Activated CD4-positive, alpha-beta T cell treated with anti-CD3 and anti-CD28 coated beads for 1 hour (primary cell): ENCODE data around the gene RNF40.

Source experiments
- DNase-seq: peaks from one replicate; pipeline ENCODE4 v3.0.0-alpha.2; 2020

The RNF40 gene

GRCh38 chr16:30762991-30763725, 1.0 kb downstream of the RNF40 start:
- no peak for DNase-seq

DNA sequence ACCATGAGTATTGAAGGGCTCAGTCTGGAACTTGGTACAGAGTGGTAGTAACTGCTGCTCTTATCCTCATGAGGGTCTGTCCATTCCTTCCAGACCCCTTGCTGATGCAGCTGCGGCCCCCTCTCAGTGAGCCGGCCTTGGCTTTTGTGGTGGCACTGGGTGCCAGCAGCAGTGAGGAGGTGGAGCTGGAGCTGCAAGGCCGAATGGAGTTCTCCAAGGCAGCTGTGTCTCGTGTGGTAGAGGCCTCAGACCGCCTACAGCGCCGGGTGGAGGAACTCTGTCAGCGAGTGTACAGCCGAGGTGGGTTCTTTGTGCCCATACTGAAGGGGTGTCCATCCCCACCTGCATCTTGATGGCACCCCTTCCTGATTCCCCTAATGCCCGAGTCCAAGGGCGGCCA, 2.0 kb downstream of the RNF40 start:
- no peak for DNase-seq

DNA sequence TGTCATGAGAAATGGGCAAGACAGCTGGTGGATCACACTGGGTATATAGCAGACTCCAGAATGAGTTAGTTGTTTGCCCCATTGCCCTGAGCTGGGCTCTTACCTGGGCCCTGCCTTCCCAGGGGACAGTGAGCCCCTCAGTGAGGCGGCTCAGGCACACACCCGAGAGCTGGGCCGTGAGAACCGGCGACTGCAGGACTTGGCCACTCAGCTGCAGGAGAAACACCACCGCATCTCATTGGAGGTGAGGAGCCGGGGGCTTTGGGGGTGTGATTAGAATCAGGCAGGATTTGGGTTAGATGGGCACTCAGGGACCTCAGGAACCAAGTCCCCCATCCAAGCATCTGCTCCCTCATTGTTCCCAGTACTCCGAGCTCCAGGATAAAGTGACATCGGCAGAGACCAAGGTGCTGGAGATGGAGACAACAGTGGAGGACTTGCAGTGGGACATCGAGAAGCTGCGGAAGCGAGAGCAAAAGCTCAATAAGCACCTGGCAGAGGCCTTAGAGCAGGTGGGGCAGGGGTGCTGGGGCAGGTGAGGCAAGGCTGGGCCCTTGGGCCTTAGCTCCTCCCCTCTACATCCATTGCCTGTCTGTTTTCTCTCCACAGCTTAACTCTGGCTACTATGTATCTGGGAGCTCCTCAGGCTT, 2.8 kb downstream of the RNF40 start:
- no peak for DNase-seq

GRCh38 chr16:30766206-30766932, 4.2 kb downstream of the RNF40 start:
- no peak for DNase-seq

DNA sequence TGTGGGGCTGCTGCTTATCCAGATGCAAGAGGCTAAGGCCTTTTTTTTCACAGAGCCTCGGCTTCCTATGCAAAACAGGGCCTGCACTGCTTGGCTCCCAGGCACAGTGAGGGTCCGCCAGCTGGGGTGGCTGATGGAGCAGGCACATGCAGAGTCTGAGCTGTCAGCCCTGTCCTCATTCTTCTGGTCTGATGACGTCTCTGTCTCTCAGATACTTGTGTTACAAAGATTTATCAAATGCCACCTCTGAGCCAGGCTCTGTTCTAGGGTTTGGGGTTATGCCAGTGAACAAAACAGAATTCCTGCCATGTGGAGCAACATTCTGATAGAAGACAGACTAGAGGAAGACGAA, 4.8 kb downstream of the RNF40 start:
- no peak for DNase-seq

- DNase-seq = no peak
Observed at GRCh38 chr16:30767767-30768465, 5.8 kb downstream of the RNF40 start.

- no peak for DNase-seq
Observed at GRCh38 chr16:30768583-30769181, 6.6 kb downstream of the RNF40 start.

DNA sequence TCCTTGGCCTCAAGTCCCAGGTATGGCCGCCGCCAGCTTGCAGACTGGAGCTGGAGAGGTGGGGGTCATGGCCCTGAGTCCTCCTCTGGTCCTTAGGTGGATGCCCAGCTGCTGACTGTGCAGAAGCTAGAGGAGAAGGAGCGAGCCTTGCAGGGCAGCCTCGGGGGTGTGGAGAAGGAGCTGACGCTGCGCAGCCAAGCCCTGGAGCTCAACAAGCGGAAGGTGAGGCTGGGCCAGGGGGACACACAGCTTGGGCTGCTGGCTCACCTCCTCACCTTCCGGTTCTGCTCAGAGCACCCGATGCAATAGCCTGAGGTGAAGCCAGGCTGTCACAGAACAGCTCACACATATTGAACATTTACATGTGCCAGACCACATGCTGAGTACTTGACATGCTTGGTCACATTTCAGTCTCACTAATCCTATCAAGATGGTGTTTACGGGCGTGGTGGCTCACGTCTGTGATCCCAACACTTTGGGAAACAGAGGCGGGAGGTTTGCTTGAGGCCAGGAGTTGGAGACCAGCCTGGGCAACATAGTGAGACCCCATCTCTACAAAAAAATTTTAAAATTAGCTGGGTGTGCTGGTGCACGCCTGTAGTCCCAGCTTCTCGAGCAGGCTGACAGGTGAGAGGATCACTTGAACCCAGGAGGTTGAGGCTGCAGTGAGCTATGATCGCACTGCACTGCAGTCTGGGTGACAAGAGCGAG, 7.4 kb downstream of the RNF40 start:
- DNase-seq = no peak

GRCh38 chr16:30771726-30772125, 9.6 kb downstream of the RNF40 start:
- DNase-seq = no peak

GRCh38 chr16:30773826-30774225, 11.7 kb downstream of the RNF40 start:
- DNase-seq = no peak

GRCh38 chr16:30774367-30775130, 12.4 kb downstream of the RNF40 start:
- DNase-seq = no peak

DNA sequence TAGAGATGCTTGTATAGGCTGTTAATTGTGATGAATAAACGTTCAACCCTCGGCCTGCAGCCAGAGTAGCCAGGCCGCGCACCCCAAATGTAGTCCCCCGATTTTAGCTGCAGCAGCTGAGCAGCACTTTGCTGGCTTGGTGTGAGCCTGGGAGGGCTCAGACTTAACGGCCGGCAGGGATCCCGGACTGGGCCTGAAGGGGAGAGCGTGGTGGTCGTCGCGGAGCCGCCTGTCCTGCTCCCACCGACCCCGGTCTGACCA, 12.9 kb downstream of the RNF40 start:
- DNase-seq = no peak

- peak; percentile 38 for DNase-seq
Observed at GRCh38 chr16:30775392-30776188, 13.5 kb downstream of the RNF40 start.

GRCh38 chr16:30777591-30778297, 15.6 kb downstream of the RNF40 start:
- no peak for DNase-seq

- no peak for DNase-seq
Observed at GRCh38 chr16:30778549-30779244, 16.6 kb downstream of the RNF40 start.

GRCh38 chr16:30779596-30779995, 17.5 kb downstream of the RNF40 start:
- DNase-seq = no peak

GRCh38 chr16:30780021-30780420, 17.9 kb downstream of the RNF40 start:
- no peak for DNase-seq

- no peak for DNase-seq
Observed at GRCh38 chr16:30780549-30780948, 18.4 kb downstream of the RNF40 start.

DNA sequence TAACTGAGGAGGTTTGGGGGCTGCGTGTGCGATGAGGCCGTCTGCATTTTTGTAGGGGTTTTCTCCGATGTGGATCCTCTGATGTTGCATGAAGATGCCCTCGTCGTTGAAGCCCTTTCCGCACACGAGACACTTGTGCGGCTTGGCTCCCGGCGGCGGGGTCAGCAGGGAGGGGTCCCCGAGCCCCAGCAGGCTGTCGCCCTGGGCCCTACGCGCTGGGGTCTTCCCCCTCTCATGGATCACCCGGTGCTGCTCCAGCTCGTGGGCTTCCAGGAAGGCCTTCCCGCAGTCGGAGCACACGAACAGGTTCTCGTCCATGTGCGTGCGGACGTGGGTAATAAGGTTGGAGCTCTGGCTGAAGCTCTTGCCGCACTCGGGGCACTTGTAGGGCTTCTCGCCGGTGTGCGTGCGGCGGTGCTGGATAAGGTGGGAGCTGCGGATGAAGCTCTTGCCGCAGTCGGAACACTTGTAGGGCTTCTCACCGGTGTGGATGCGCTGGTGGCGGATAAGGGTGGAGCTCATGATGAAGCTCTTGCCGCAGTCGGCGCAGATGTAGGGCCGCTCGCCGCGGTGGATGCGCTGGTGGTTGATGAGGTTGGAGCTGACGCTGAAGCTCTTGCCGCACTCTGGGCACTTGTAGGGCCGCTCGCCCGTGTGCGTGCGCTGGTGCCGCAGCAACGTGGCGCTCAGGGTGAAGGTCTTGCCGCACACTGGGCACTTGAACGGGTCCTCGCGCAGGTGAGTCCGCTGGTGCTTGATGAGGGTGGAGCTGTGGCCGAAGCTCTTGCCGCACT, 20.6 kb downstream of the RNF40 start:
- no peak for DNase-seq
